WTC11 (cell line): ENCODE measurements around the gene LRRC47.

Source experiments
- ARID4B ChIP-seq: sonication (generic); formaldehyde crosslinking; IDR thresholded peaks from 2 replicates; pipeline ENCODE4 v1.8.0; 2023; ENCODE audit warnings: missing genetic modification reagents, mild to moderate bottlenecking, borderline replicate concordance
- ATF1 ChIP-seq: sonication (generic); formaldehyde crosslinking; IDR thresholded peaks from 2 replicates; pipeline ENCODE4 v1.8.1; 2023; ENCODE audit warnings: mild to moderate bottlenecking, moderate library complexity, missing genetic modification reagents
- CTCF ChIP-seq: fragments of 200-600 bp; IDR thresholded peaks from 2 replicates; pipeline ENCODE4 v1.8.0; 2022; ENCODE audit warnings: antibody characterized with exemption
- ELF4 ChIP-seq: sonication (generic); formaldehyde crosslinking; IDR thresholded peaks from 2 replicates; pipeline ENCODE4 v1.8.1; 2022; ENCODE audit warnings: low read depth, mild to moderate bottlenecking, moderate library complexity, missing genetic modification reagents
- FOXP4 ChIP-seq: sonication (generic); formaldehyde crosslinking; IDR thresholded peaks from 2 replicates; pipeline ENCODE4 v1.8.0; 2022; ENCODE audit warnings: mild to moderate bottlenecking, missing genetic modification reagents
- IRF2 ChIP-seq: sonication (generic); formaldehyde crosslinking; IDR thresholded peaks from 2 replicates; pipeline ENCODE4 v1.8.0; 2022; ENCODE audit warnings: low read depth, missing genetic modification reagents, borderline replicate concordance
- MAX ChIP-seq: sonication (generic); formaldehyde crosslinking; IDR thresholded peaks from 2 replicates; pipeline ENCODE4 v1.8.0; 2022; ENCODE audit warnings: mild to moderate bottlenecking, missing genetic modification reagents
- OVOL2 ChIP-seq: fragments of 250-450 bp; sonication (Bioruptor Pico); IDR thresholded peaks from 2 replicates; pipeline ENCODE4 v1.9.0; 2021; ENCODE audit warnings: mild to moderate bottlenecking, borderline replicate concordance
- SP1 ChIP-seq: sonication (generic); formaldehyde crosslinking; conservative IDR thresholded peaks from 2 replicates; pipeline ENCODE4 v1.8.1; 2022; ENCODE audit warnings: missing genetic modification reagents
- STAT6 ChIP-seq: sonication (generic); formaldehyde crosslinking; conservative IDR thresholded peaks from 2 replicates; pipeline ENCODE4 v1.8.1; 2023; ENCODE audit warnings: mild to moderate bottlenecking, low read depth, missing genetic modification reagents, moderate library complexity
- TCF7 ChIP-seq: sonication (generic); formaldehyde crosslinking; IDR thresholded peaks from 2 replicates; pipeline ENCODE4 v1.8.0; 2022; ENCODE audit warnings: mild to moderate bottlenecking, low read depth, missing genetic modification reagents, moderate library complexity
- ZBTB21 ChIP-seq: sonication (generic); formaldehyde crosslinking; IDR thresholded peaks from 2 replicates; pipeline ENCODE4 v1.8.1; 2023; ENCODE audit warnings: mild to moderate bottlenecking, missing genetic modification reagents, borderline replicate concordance

GRCh38 chr1:3738943-3739342, 57.4 kb downstream of the LRRC47 start:
- TF ChIP-seq CTCF, result no peak
- no peak for TF ChIP-seq SP1 (CRISPR knock-in tag)
- TF ChIP-seq ZBTB21 (CRISPR knock-in tag), result no peak
- no peak for TF ChIP-seq ELF4 (CRISPR knock-in tag)
- no peak for TF ChIP-seq OVOL2 (CRISPR knock-in tag)
- TF ChIP-seq MAX (CRISPR knock-in tag), result no peak
- TF ChIP-seq IRF2 (CRISPR knock-in tag), result no peak
- no peak for TF ChIP-seq ARID4B (CRISPR knock-in tag)
- no peak for TF ChIP-seq ATF1 (CRISPR knock-in tag)
- no peak for TF ChIP-seq TCF7 (CRISPR knock-in tag)
- TF ChIP-seq STAT6 (CRISPR knock-in tag), result no peak
- no peak for TF ChIP-seq FOXP4
